ENCODE results near the gene ADAMTS5.

The ADAMTS5 gene

GRCh38 chr21:26948194-26948593, 18.7 kb downstream of the ADAMTS5 start:
- DNase-seq (ENCODE audit: low read depth), result no peak

GRCh38 chr21:26946744-26947446, 20.0 kb downstream of the ADAMTS5 start:
- DNase-seq (ENCODE audit: low read depth), result no peak

- no peak for DNase-seq (ENCODE audit: low read depth)
Observed at GRCh38 chr21:26945916-26946675, 20.8 kb downstream of the ADAMTS5 start.

GRCh38 chr21:26943921-26944320, 23.0 kb downstream of the ADAMTS5 start:
- DNase-seq (ENCODE audit: low read depth), result no peak

- DNase-seq (ENCODE audit: low read depth), result no peak
Observed at GRCh38 chr21:26941421-26941820, 25.5 kb downstream of the ADAMTS5 start.

GRCh38 chr21:26939601-26940111, 27.2 kb downstream of the ADAMTS5 start:
- peak; percentile 69 for DNase-seq (ENCODE audit: low read depth)

GRCh38 chr21:26936641-26937040, 30.2 kb downstream of the ADAMTS5 start:
- DNase-seq (ENCODE audit: low read depth), result no peak

GRCh38 chr21:26935977-26936376, 30.9 kb downstream of the ADAMTS5 start:
- DNase-seq (ENCODE audit: low read depth), result no peak

- DNase-seq (ENCODE audit: low read depth), result no peak
Observed at GRCh38 chr21:26934383-26934782, 32.5 kb downstream of the ADAMTS5 start.

- no peak for DNase-seq (ENCODE audit: low read depth)
Observed at GRCh38 chr21:26933448-26933847, 33.4 kb downstream of the ADAMTS5 start.

- no peak for DNase-seq (ENCODE audit: low read depth)
Observed at GRCh38 chr21:26925636-26926035, 41.3 kb downstream of the ADAMTS5 start.

- no peak for DNase-seq (ENCODE audit: low read depth)
Observed at GRCh38 chr21:26925122-26925521, 41.8 kb downstream of the ADAMTS5 start.

GRCh38 chr21:26923986-26924385, 42.9 kb downstream of the ADAMTS5 start:
- no peak for DNase-seq (ENCODE audit: low read depth)

GRCh38 chr21:26920055-26920454, 46.8 kb downstream of the ADAMTS5 start:
- DNase-seq (ENCODE audit: low read depth), result no peak

- DNase-seq (ENCODE audit: low read depth), result peak; percentile 82
Observed at GRCh38 chr21:26918323-26919079, 48.4 kb downstream of the ADAMTS5 start.

- no peak for DNase-seq (ENCODE audit: low read depth)
Observed at GRCh38 chr21:26916799-26917198, 50.1 kb downstream of the ADAMTS5 start.

GRCh38 chr21:26914557-26914956, 52.3 kb downstream of the ADAMTS5 start:
- no peak for DNase-seq (ENCODE audit: low read depth)

- no peak for DNase-seq (ENCODE audit: low read depth)
Observed at GRCh38 chr21:26912466-26912865, 54.4 kb downstream of the ADAMTS5 start.

GRCh38 chr21:26909972-26910371, 56.9 kb downstream of the ADAMTS5 start:
- DNase-seq (ENCODE audit: low read depth), result no peak

GRCh38 chr21:26900980-26901379, 65.9 kb downstream of the ADAMTS5 start:
- no peak for DNase-seq (ENCODE audit: low read depth)

GRCh38 chr21:26892151-26892550, 74.7 kb downstream of the ADAMTS5 start:
- DNase-seq (ENCODE audit: low read depth), result no peak

GRCh38 chr21:26888931-26889330, 78.0 kb downstream of the ADAMTS5 start:
- no peak for DNase-seq (ENCODE audit: low read depth)

GRCh38 chr21:26888256-26888655, 78.6 kb downstream of the ADAMTS5 start:
- no peak for DNase-seq (ENCODE audit: low read depth)

Measured in GM04503 (cell line).